Stimulated activated CD4-positive, alpha-beta T cell treated with anti-CD3 and anti-CD28 coated beads, Interleukin-2, amount 100 ng/mL, for 24 hours (primary cell): ENCODE results near the gene ZACN.
A peak's percentile ranks its signal among the peaks of the same experiment; 100 is the strongest.

ENCODE experiments used
- DNase-seq, 2 donors: peaks; one replicate each; pipeline ENCODE4 v3.0.0-alpha.2; 2020

Gene ZACN

DNA sequence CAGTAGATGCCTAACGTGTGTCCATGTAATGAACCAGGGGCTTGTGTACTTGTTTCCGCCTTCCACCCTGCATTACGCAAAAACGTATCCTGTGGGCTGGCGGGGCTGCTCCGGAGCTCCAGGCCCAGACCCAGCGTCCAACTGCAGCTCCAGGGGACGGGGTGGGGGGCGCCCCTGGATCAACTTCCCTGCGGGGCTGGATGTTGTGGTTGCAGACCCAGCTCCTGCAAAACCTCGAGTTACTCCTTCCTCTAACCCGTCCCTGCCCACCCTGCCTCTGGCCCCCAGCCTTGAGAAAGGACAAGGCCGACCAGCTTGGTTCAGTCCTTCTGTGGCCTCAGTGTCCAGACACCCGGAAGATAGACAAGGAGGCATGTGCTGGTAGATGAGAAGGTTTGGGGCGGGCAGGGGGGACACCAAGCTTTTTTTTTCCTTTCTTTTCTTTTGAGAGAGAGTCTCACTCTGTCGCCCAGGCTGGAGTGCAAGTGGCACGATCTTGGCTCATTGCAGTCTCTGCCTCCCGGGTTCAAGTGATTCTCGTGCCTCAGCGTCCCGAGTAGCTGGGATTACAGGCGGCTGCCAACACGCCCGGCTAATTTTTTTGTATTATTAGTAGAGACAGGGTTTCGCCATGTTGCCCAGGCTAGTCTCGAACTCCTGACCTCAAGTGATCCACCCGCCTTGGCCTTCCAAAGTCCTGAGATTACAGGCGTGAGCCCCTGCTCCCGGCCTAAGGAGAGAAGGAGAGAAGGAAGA lies 25.3 kb downstream of the ZACN start:
- no peak for DNase-seq

DNA sequence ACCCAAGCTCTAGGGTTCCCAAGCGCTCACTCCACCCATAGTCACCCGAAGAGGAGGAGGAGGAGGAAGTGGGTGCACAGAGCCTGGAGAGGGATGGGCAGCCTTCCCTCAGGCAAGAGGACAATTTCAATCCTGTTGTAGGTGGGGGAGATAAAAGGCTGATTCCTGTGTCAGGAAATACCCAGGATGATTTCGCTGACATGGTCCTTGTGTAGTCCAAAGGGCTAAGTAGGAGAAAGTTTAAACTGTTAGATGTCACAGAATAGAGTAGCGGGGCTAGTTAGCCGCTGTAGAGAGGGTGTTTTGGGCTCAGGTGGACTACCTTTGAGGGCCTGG lies 25.9 kb downstream of the ZACN start:
- DNase-seq, result no peak

- DNase-seq, result no peak
Observed at GRCh38 chr17:76106703-76107102, 27.7 kb downstream of the ZACN start.

GRCh38 chr17:76107509-76107908 lies 28.5 kb downstream of the ZACN start:
- no peak for DNase-seq

DNA sequence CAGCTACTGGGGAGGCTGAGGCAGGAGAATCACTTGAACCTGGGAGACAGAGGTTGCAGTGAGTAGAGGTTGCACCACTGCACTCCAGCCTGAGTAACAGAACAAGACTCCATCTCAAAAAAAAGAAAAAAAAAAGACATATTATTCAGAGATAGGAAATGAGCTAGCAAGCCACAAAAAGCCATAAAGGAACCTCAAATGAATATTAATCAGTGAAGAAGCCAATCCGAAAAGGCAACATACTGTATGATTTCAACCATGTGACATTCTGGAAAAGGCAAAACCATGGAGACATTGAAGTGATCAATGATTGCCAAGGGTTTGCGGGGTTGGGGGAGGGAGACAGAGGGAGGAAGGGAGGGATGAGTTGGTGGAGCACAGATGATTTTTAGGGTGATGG lies 33.0 kb downstream of the ZACN start:
- no peak for DNase-seq

- DNase-seq, result no peak
Observed at GRCh38 chr17:76115138-76115754, 36.3 kb downstream of the ZACN start.

DNA sequence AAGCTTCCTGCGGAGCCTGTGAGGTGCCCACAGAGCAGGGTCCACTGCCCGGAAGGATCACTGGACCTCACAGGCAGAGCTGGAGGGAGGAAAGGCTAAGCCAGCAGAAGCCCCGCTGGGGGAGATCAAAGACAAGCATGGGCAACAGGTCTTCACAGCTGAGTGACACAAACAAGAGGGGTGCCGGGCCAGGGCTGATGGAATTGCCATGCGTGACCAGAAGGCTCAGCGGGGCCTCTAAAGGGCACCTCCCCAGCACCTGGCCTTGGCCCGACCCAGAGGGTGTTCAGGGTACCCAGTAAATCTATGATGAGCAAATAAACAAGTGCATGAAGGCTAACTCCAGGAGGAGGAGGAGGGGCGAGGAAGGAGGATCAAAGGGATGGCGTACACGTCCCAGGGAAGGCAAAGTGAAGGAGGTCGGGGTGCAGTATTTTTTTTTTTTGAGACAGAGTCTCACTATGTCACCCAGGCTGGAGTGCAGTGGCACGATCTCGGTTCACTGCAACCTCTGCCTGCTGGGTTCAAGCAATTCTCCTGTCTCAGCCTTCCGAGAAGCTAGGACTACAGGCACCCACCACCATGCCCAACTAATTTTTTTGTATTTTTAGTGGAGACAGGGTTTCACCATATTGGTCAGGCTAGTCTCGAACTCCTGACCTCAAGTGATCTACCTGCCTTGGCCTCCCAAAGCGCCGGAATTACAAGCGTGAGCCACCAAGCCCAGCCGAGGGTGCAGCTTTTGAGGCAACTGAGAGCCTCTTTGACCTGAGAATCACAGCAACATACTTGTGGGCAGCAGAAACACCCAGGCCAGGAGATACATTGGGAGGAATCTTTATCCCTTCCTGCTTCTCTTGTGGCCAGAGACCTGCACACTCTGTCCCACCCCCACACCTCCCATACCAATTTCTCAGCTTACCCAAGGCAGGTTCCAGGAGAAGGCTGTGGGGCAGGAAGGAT lies 40.7 kb downstream of the ZACN start:
- no peak for DNase-seq

GRCh38 chr17:76120658-76121008 lies 41.7 kb downstream of the ZACN start:
- no peak for DNase-seq

DNA sequence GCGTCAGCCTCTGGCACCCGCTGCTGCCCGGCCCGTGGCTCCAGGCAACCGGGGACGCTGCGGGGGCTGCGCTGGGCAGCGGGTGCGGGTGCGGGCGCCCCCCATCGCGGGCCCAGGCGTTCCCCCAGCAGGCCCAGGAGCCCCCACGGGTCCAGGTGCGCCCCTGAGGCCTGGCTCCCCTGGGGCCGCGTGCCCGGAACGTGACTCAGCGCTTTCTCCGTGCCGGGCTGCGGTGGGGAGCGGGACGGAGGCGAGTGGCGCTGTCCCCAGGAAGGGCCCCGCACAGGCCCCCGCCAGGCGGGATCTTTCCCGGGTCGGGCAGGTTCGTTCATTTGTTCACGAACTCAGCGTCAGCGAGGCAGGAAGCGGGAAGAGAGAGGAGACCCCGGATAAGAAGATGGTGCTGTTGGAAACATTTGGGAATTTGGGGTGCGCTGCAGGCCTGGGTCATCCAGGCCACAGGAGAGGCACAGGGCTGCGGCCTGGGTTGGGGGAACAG lies 43.0 kb downstream of the ZACN start:
- peak in 1 of 2 donors; percentile 46 for DNase-seq

- no peak for DNase-seq
Observed at GRCh38 chr17:76122431-76123190, 43.6 kb downstream of the ZACN start.

DNA sequence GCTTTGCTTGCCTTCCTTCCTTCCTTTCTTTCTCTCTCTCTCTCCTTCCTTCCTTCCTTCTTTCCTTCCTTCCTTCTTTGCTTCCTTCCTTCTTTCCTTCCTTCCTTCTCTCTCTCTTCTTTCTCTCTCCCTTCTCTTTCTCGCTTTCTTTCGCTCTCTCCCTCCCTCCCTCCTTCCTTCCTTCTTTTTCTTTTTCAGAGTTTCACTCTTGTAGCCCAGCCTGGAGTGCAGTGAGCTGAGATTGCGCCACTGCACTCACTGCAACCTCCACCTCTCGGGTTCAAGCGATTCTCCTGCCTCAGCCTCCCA lies 44.2 kb downstream of the ZACN start:
- no peak for DNase-seq

DNA sequence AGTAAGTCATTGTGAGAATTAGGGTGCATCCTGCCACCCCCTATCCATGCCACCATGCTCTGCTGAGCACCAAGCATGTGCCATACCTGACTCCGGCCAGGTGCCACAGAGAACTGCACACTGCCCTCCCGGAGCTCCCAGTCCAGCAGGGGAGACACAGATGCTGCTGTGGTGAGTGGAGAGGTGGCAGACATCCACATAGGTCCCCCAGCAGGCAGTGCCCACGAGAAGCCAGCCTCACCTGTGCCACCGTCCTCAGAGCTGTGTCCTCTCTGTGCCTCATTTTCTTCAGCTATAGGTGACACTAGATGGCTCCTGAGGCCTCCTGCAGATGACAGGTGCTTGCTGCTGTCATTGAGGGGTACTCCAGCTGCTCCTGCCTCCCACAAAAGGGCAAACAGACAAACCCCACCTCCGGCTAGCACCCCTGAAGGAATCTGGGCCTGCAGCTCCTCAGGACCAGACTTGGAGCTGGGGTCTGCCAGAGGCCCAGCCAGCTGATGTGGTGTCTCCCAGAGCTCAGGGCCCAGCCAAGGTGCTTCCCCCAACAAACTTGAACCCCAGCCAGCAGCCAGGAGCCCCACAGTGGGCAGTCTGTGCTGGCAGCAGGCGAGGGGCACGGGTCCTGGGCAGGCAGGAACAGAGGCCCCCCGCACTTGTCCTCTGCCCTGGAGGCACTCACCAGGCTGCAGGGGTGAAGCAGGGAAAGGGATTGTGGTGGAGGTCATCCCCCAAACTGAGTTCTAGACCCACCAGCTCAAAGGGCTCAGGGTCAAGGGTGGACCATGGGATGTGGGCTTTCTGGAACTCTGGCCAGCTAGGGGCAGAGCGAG lies 45.0 kb downstream of the ZACN start:
- no peak for DNase-seq

DNA sequence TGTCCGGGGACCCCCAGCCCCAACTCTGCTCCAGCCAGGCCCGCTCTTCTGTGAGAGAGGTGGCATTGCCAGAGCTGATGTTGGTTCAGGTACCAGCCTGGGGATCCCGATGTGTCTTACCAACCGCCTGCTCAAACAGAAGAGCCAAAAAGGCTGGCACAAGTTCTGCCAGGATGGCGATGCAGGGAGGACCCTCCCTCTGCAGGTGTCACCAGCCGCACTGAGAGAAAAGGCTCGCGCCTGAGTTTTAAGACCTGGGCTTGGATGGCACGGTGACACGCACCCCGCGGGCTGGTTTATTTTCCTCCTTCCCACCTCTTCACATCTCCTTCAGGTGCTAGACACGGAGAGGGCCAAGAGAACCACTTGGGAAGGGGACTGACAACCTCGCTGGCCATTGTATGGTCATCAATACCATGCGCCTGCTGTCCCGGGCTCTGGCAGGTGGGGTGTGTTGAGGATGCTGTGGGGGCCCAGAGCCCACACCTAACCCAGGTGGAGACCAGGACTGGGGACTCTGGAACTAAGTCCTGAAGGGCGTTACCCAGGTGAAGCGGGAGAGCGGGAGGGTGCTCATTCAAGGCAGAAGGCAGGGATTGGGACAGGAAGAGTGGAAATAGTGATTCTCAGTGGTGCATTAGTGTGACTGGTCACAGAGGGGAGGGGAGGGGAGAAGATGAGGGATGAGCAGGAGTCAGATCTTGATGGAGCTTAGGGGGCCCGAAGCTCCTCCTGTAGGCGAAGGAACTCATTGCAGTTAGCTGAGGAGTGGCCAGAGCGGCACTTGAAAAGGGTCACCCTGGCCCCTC lies 45.8 kb downstream of the ZACN start:
- DNase-seq, result no peak

GRCh38 chr17:76125391-76125675 lies 46.4 kb downstream of the ZACN start:
- no peak for DNase-seq

- DNase-seq, result no peak
Observed at GRCh38 chr17:76125922-76126321, 46.9 kb downstream of the ZACN start.

- no peak for DNase-seq
Observed at GRCh38 chr17:76130473-76130872, 51.5 kb downstream of the ZACN start.

DNA sequence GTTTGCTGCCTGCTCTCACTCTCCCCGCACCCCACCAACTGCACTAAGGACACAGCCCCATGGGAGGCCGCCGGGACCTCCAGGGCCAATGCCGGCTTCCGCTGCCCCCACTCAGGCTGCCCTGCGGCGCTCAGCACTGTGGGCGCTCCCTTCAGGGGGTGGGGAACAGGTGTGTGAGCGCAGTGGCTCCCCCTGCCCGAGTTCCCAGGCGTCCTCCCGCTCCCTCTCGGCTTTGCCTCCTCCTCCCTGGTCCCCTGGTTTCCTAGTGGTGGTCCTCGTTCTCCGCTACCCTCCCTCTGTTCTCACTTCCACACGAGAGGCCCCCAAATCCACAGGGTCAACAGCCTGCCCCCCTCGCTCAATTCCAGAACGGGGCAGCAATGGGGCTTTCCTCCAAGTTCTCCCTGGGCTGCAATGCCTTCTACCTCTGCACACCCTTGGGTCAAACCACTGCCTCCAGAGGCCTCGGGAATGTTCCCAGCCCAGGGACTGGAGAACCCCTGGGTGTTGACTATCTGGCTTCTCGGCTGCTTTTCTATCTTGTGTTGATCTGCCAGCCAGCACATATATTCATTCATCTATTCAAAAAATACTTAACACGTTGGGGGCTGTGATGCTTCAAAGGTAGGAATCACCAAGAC lies 52.2 kb downstream of the ZACN start:
- DNase-seq, result no peak

GRCh38 chr17:76131692-76132573 lies 53.0 kb downstream of the ZACN start:
- no peak for DNase-seq
